LNCaP clone FGC (cell line): ENCODE measurements around the gene PAQR5.
A peak's percentile ranks its signal among the peaks of the same experiment; 100 is the strongest.

Experiments used
- DNase-seq: peaks from one replicate; pipeline ENCODE4 v3.0.0-alpha.2; 2011; ENCODE audit warnings: low read depth
- H3K4me3 ChIP-seq: 2 replicates; pipeline ENCODE4 v1.5.1; 2011; ENCODE audit warnings: mild to moderate bottlenecking, low read depth, low read length, control low read depth
- TF ChIP-seq, protein P1 (sequence below): IDR thresholded peaks from 2 replicates; pipeline ENCODE4 v1.5.1; 2012; ENCODE audit warnings: mild to moderate bottlenecking; ENCODE audit not compliant: control insufficient read depth, insufficient read depth; ENCODE audit errors: extremely low read depth

Gene PAQR5

DNA sequence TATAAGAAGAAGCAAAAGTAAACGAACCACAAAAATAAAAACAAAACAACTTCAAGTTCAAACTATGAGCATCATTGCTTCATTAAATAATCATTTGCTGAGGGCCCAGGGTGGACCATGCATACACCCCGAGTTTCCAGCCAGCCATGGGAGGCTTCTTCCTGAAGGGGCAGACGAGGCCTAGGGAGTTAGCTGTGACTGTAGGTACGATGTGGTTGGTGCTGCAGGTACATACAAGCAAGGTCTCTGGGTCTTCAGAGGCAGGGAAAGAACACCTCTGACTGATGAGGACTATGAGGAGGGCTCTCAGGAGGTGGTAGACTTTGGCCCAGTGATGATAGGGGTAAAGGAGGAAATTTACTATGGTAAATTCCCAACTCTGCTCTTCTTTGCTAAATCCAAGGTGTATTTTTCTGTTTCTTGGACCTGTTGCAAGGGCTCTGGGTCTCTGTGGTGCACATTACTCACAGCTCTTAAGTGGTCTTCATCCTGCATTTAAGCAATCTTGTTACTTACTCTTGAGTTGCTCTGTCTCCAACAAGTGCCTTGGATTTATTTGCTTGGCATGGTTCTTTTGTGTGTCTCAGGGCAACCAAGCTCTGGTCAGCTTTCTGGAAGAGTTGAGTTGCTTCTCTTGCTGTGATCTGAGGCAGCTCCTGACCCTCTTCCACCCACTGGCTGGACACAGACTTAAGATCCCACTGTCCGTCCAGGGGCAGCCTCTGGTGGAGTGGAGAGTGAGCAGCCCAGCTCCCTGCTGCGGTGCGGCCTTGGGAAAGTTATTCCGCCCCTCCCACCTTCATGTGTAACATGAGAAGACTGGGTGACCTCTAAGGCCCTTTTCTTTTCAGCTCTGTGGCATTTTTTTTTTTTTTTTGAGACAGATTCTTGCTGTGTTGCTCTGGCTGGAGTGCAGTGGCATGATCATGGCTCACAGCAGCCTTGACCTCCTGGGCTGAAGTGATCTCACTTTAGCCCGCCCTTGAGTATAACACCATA is 59.4 kb downstream of the PAQR5 start:
- no peak for DNase-seq
- H3K4me3 ChIP-seq = no peak overlapping the region
- TF ChIP-seq, protein P1, sequence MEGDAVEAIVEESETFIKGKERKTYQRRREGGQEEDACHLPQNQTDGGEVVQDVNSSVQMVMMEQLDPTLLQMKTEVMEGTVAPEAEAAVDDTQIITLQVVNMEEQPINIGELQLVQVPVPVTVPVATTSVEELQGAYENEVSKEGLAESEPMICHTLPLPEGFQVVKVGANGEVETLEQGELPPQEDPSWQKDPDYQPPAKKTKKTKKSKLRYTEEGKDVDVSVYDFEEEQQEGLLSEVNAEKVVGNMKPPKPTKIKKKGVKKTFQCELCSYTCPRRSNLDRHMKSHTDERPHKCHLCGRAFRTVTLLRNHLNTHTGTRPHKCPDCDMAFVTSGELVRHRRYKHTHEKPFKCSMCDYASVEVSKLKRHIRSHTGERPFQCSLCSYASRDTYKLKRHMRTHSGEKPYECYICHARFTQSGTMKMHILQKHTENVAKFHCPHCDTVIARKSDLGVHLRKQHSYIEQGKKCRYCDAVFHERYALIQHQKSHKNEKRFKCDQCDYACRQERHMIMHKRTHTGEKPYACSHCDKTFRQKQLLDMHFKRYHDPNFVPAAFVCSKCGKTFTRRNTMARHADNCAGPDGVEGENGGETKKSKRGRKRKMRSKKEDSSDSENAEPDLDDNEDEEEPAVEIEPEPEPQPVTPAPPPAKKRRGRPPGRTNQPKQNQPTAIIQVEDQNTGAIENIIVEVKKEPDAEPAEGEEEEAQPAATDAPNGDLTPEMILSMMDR = no peak

DNA sequence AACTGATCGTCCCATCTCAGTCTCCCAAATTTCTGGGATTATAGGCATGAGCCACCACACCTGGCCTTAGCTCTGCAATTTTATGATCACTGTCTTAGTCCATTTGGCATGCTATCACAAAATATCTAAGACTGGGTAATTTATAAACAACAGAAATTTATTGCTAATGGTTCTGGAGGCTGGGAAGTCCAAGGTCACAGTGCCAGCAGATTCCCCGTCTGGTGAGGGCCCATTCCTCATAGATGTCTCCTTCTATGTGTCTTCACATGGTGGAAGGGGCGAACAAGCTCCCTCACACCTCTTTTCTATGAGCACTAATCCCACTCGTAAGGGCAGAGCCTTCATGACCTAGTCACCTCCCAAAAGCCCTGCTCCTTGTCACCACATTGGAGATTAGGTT is 60.1 kb downstream of the PAQR5 start:
- DNase-seq = no peak
- TF ChIP-seq, protein P1 = no peak
- H3K4me3 ChIP-seq = no peak overlapping the region

DNA sequence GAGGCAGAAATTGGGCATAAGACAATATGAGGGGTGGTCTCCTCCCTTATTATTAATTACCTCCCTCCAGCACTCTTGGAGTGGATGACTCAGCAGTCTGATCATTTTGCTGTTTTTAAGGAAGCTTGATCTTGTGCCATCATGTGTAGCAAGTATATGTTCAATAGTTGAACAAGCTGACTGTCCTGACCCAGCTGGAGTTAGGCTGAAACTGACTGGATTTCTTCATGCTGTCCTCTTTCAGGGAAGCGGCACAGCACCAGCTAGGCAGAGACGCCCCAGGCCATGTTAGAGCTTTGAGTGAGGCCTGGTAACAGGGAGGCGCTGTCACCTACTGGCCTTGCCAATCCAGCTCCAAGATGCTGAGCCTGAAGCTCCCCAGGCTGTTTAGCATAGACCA is 61.0 kb downstream of the PAQR5 start:
- no peak for DNase-seq
- TF ChIP-seq, protein P1 = no peak
- no peak overlapping the region for H3K4me3 ChIP-seq

DNA sequence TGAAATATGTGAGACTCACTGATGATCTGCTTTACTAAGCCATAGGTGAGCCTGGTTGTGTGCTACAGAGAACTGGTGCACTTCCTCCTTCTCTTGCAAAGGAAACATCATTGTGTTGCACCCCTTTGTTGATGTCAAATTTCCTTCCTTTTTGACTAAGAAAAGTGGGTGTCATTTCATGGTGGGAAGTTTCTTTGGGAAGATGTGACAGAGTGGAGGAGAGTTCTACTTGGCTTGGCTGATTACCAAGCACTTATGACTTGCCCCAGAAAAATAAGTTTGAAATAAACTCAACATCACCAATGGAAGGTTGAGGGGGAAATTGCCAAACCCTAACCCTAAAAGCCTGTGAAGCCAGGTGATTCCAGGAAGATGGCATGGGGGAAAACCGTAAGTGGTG is 61.9 kb downstream of the PAQR5 start:
- H3K4me3 ChIP-seq = no peak overlapping the region
- no peak for DNase-seq
- TF ChIP-seq, protein P1 = no peak

GRCh38 chr15:69367236-69367635 is 68.5 kb downstream of the PAQR5 start:
- no peak for DNase-seq
- 0 out of 2 replicates have a peak overlapping the region, but pooled peaks have one; percentile 2 for H3K4me3 ChIP-seq
- TF ChIP-seq, protein P1 = no peak

GRCh38 chr15:69369631-69370030 is 70.9 kb downstream of the PAQR5 start:
- DNase-seq = no peak
- TF ChIP-seq, protein P1 = no peak
- H3K4me3 ChIP-seq = no peak overlapping the region
